CD8-positive, alpha-beta memory T cell (primary cell): ENCODE data around the gene MARCKSL1. TPM values are rescaled to one million over a fixed set of nuclear protein-coding genes. Genes with fewer than 3 reads are reported as not detected.
"Not testable (repeated sequence)": the region's sequence is repeated elsewhere in the genome, so short reads cannot be mapped to it uniquely, and the experiment has no call there.

Experiments used
- CTCF ChIA-PET: fragments of 350-600 bp; sonication (Branson Sonifier 250); formaldehyde crosslinking; loops from one replicate; lab custom pipeline; 2021; ENCODE audit warnings: antibody characterized with exemption; lab: Charles Lee
- POLR2A ChIA-PET: fragments of 350-600 bp; sonication (Branson Sonifier 250); formaldehyde crosslinking; loops from one replicate; lab custom pipeline; 2021; ENCODE audit warnings: antibody characterized with exemption; lab: Charles Lee
- DNase-seq, 5 donors: peaks; one replicate each; pipeline versions ENCODE4 v3.0.0 to v3.0.0-alpha.2; 2020 to 2022; ENCODE audit warnings: mixed read lengths in 1 of 5
- H3K27ac ChIP-seq: one replicate; pipeline ENCODE4 v1.7.0; 2013; ENCODE audit warnings: low read depth, mild to moderate bottlenecking, low read length, moderate library complexity
- H3K27me3 ChIP-seq: 2 replicates; pipeline ENCODE4 v1.7.0; 2013; ENCODE audit warnings: low read length, mild to moderate bottlenecking; ENCODE audit not compliant: insufficient read depth, poor library complexity, severe bottlenecking
- H3K36me3 ChIP-seq: 2 replicates; pipeline ENCODE4 v1.7.0; 2013; ENCODE audit warnings: mild to moderate bottlenecking, low read length, moderate library complexity; ENCODE audit not compliant: insufficient read depth
- H3K4me1 ChIP-seq: 2 replicates; pipeline ENCODE4 v1.7.0; 2013; ENCODE audit warnings: mild to moderate bottlenecking, low read length, moderate library complexity; ENCODE audit not compliant: insufficient read depth
- H3K4me3 ChIP-seq: 2 replicates; pipeline ENCODE4 v1.7.0; 2013; ENCODE audit warnings: mild to moderate bottlenecking, low read length
- H3K9me3 ChIP-seq: 2 replicates; pipeline ENCODE4 v1.7.0; 2013; ENCODE audit warnings: mild to moderate bottlenecking, low read length
- H3K27ac Mint-ChIP-seq, 8 donors: one replicate each; pipeline ENCODE4 v1.8.0; 2020 to 2021; ENCODE audit warnings: mixed read lengths in 8 of 8, mild to moderate bottlenecking in 6 of 8, inconsistent platforms in 3 of 8, moderate library complexity in 3 of 8
- H3K27me3 Mint-ChIP-seq, 2 donors: one replicate each; pipeline ENCODE4 v1.8.0; 2020 to 2021; ENCODE audit warnings: mixed read lengths in 2 of 2, mild to moderate bottlenecking in 1 of 2, moderate library complexity in 1 of 2
- H3K36me3 Mint-ChIP-seq, 3 donors: one replicate each; pipeline ENCODE4 v1.8.0; 2020 to 2021; ENCODE audit warnings: mixed read lengths in 3 of 3, inconsistent platforms in 1 of 3, mild to moderate bottlenecking in 1 of 3
- H3K4me1 Mint-ChIP-seq, 3 donors: one replicate each; pipeline ENCODE4 v1.8.0; 2020 to 2021; ENCODE audit warnings: mixed read lengths in 3 of 3, inconsistent platforms in 1 of 3, mild to moderate bottlenecking in 1 of 3
- H3K4me3 Mint-ChIP-seq, 7 donors: one replicate each; pipeline ENCODE4 v1.8.0; 2020 to 2021; ENCODE audit warnings: mixed read lengths in 7 of 7, mild to moderate bottlenecking in 6 of 7, moderate library complexity in 4 of 7, inconsistent platforms in 2 of 7
- H3K9me3 Mint-ChIP-seq, 5 donors: one replicate each; pipeline ENCODE4 v1.8.0; 2020 to 2022; ENCODE audit warnings: mixed read lengths in 5 of 5, mild to moderate bottlenecking in 3 of 5, moderate library complexity in 2 of 5, inconsistent platforms in 1 of 5
- polyA plus RNA-seq: library from polyadenylated mRNA; unstranded; fragments of 300-500 nt; fragmentation: Illumina TruSeq; gene quantifications from one replicate; pipeline ENCODE4 v1.2.3, GENCODE V29; 2021
- total RNA-seq, 2 experiments: library from RNA; stranded (reverse); gene quantifications; one replicate each; pipeline ENCODE4 v1.2.3, GENCODE V29; 2021

Gene MARCKSL1
- total and polyA plus RNA-seq, 3 experiments from 2014 or later, result 11.6 to 45.8 (median 12.1) TPM

DNA sequence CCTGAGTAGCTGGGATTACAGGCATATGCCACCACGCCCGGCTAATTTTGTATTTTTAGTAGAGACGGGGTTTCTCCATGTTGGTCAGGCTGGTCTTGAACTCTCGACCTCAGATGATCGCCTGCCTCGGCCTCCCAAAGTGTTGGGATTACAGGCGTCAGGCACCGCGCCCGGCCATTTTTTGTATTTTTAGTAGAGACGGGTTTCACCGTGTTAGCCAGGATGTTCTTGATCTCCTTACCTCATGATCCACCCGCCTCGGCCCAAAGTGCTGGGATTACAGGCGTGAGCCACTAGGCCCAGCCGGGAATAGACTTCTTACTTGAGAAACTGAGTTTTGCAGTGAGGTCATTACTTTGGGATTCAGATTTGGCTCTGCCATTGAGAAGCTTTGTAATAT lies 37.8 kb downstream of the MARCKSL1 start:
- Mint-ChIP-seq H3K4me3 (peak overlapping the region in 1 of 7 donors; percentile 73), H3K27ac (peak overlapping the region in 3 of 8 donors; percentile 33 to 50 (median 46)), H3K36me3 (peaks cover 0 to 50% (median 10%) of the 10 kb centered on the region in 3 donors), H3K4me1 (peaks cover 52 to 71% (median 71%) of the 10 kb centered on the region in 3 donors)
- H3K9me3 ChIP-seq, H3K27me3 ChIP-seq, H3K9me3 Mint-ChIP-seq, DNase-seq, POLR2A ChIA-PET, H3K36me3 ChIP-seq, H3K27me3 Mint-ChIP-seq, H3K4me3 ChIP-seq, H3K27ac ChIP-seq: not testable (repeated sequence)
- peaks cover 57% of the 10 kb centered on the region for H3K4me1 ChIP-seq
- CTCF ChIA-PET, result interaction anchor here (0.6 kb wide), 1 partner anchor 33 kb away, joined by 3 read pairs; no protein-coding TSS in a partner anchor

DNA sequence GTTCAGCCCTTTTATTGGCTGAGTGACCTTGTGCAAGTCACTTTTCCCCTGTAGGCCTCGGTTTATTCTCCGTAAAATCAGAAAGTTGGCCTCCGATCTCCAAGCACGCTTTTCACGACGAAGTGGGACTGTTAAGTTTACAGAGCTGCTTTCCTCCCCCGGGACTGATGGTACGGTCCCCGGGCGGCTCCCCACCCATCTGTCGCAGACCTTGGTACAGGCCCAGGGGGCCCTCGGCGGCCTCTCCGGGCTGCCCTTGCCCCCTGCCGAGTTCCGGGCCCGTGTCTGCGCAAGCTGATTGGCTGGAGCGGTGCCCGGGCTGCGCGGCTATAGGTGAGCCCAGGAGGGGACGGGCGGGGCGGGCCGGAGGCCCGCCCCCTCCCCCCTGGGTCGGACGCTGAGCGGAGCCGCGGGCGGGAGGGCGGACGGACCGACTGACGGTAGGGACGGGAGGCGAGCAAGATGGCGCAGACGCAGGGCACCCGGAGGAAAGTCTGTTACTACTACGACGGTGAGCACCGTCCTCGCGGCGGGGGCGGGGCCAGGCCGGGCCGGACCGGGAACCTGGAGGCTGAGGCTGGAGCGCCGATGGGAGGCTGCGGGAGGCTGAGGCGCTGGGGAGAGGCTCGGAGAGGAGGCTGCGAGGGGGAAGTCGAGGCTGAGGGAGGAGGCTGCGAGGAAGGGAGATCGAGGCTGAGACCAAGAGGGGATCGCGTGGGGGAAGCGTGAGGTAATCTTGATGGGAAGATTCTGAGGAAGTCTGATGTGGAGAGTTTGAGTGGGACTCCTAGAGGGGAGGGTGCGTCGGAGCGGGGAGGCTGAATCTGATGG lies 44.1 kb downstream of the MARCKSL1 start, which contains the start of gene HDAC1:
HDAC1 (plus strand) TSS at position 376 of the 831 bp plus-strand sequence; CDS start at position 463, 87 bp downstream.
- peak; percentile 95 to 98 (median 97) for DNase-seq
- POLR2A ChIA-PET, result interaction anchor here (0.6 to 3.0 kb wide), 22 partner anchors 18 to 219 kb away, joined by 3 to 20 read pairs (median 4); partner anchors contain the start of genes BSDC1, EIF3I, KPNA6 and LCK
- Mint-ChIP-seq H3K36me3 (peaks cover 0 to 34% (median 4%) of the 10 kb centered on the region in 3 donors), H3K4me3 (peak within 1 kb of the TSS; percentile 96 to 100 (median 99)), H3K27me3 (no peaks in the 10 kb centered on the region), H3K9me3 (no peaks in the 10 kb centered on the region), H3K4me1 (peaks cover 41 to 59% (median 55%) of the 10 kb centered on the region in 3 donors), H3K27ac (peak within 1 kb of the TSS; percentile 95 to 99 (median 98))
- H3K27ac ChIP-seq, result peak within 1 kb of the TSS; percentile 93
- CTCF ChIA-PET, result interaction anchor here (0.9 to 4.5 kb wide), 11 partner anchors 11 to 86 kb away, joined by 3 to 53 read pairs (median 5); partner anchors contain the start of genes FAM167B, IQCC, LCK and MARCKSL1
- H3K9me3 ChIP-seq, result no peaks in the 10 kb centered on the region
- H3K36me3 ChIP-seq, result no peaks in the 10 kb centered on the region
- H3K4me3 ChIP-seq, result peak within 1 kb of the TSS; percentile 76
- no peaks in the 10 kb centered on the region for H3K27me3 ChIP-seq
- peaks cover 59% of the 10 kb centered on the region for H3K4me1 ChIP-seq

DNA sequence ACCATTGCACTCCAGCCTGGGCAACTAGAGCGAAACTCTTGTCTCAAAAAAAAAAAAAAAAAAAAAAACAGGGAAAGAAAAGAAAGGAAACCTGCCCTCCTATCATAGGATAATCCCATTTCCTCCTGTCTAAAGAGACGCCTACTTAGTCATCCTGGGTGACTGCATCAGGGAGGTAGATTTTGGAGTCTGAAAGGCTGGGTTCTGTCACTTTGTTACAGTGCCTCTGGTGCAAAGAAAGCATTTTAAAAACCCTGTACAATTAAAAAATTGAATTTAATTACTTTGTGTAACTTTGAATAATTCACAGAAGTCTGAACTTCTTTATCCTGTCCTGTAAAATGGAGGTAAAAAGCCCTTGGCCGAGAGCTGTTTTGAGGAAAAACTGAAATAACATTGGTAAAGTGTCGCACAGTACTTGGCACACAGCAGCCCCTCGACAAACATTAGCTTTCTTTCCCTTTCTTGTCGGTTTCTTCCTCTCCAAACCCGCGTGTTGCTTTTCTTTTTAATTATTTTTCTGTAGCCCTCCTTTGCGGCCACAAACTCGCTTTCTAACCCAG lies 44.8 kb downstream of the MARCKSL1 start:
- H3K27me3 Mint-ChIP-seq, result no peaks in the 10 kb centered on the region
- POLR2A ChIA-PET, result interaction anchor here (0.6 to 3.0 kb wide), 22 partner anchors 18 to 219 kb away, joined by 3 to 20 read pairs (median 4); partner anchors contain the start of genes BSDC1, EIF3I, KPNA6 and LCK
- H3K4me3 Mint-ChIP-seq, result peak overlapping the region; percentile 96 to 100 (median 99)
- no peaks in the 10 kb centered on the region for H3K9me3 Mint-ChIP-seq
- Histone ChIP-seq H3K36me3 (peaks cover 6% of the 10 kb centered on the region), H3K27me3 (no peaks in the 10 kb centered on the region), H3K27ac (peak overlapping the region; percentile 93), H3K4me1 (peaks cover 54% of the 10 kb centered on the region), H3K9me3 (no peaks in the 10 kb centered on the region), H3K4me3 (peak overlapping the region; percentile 76)
- DNase-seq, result no peak
- H3K27ac Mint-ChIP-seq, result peak overlapping the region; percentile 92 to 99 (median 98)
- CTCF ChIA-PET, result interaction anchor here (0.9 to 4.5 kb wide), 16 partner anchors 10 to 98 kb away, joined by 3 to 53 read pairs (median 4); partner anchors contain the start of genes FAM167B, LCK and MARCKSL1
- H3K4me1 Mint-ChIP-seq, result peaks cover 34 to 52% (median 48%) of the 10 kb centered on the region in 3 donors
- peaks cover 0 to 36% (median 6%) of the 10 kb centered on the region in 3 donors for H3K36me3 Mint-ChIP-seq

DNA sequence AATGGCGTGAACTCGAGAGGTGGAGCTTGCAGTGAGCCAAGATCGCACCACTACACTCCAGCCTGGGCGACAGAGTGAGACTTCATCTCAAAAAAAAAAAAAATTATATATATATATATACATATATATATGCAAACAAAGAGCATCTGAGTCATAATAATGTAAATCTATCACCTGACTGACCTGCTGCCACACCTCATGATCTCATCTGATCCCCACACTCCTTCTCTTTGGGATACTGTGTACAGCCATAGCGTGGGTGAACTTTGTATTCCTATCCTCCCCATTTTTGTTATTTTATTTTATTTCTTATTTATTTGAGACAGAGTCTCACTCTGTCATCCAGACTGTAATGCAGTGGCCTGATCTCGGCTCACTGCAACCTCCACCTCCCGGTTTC lies 46.8 kb downstream of the MARCKSL1 start:
- peaks cover 20 to 36% (median 29%) of the 10 kb centered on the region in 3 donors for H3K4me1 Mint-ChIP-seq
- H3K27me3 ChIP-seq, result no peaks in the 10 kb centered on the region
- peaks cover 22% of the 10 kb centered on the region for H3K36me3 ChIP-seq
- H3K4me3 ChIP-seq, result no peak overlapping the region
- H3K27ac ChIP-seq, result no peak overlapping the region
- no peaks in the 10 kb centered on the region for H3K9me3 ChIP-seq
- peaks cover 34% of the 10 kb centered on the region for H3K4me1 ChIP-seq
- ChIA-PET POLR2A (interaction anchor here (0.7 to 1.6 kb wide), 3 partner anchors 34 to 76 kb away, joined by 3 to 4 read pairs (median 4); no protein-coding TSS in a partner anchor), CTCF (interaction anchor here (2.2 to 4.5 kb wide), 2 partner anchors 35 to 39 kb away, joined by 5 to 53 read pairs; partner anchors contain the start of genes FAM167B and LCK)
- no peak for DNase-seq
- no peaks in the 10 kb centered on the region for H3K27me3 Mint-ChIP-seq
- H3K36me3 Mint-ChIP-seq, result peaks cover 0 to 40% (median 13%) of the 10 kb centered on the region in 3 donors
- peak overlapping the region in 1 of 8 donors; percentile 50 for H3K27ac Mint-ChIP-seq
- H3K9me3 Mint-ChIP-seq, result no peaks in the 10 kb centered on the region
- no peak overlapping the region for H3K4me3 Mint-ChIP-seq

DNA sequence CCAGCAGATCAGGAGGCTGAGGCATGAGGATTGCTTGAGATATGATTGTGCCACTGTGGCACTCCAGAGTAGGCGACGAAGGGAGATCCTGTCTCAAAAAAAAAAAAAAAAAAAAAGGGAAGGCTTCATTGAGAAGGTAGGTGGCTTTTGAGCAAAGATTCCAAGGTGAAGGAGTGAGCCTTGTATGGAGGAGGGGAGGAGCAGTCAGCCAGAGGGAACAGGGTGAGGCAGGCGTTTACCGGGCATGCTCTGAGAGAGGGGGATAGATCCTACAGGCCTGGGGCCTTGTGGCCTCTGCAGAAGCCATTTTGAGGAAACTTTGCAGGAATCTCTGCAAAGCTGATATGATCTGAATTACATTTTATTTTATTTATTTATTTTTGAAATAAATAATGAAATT lies 49.3 kb downstream of the MARCKSL1 start:
- peak overlapping the region in 3 of 8 donors; percentile 75 to 90 (median 85) for H3K27ac Mint-ChIP-seq
- no peaks in the 10 kb centered on the region for H3K9me3 ChIP-seq
- H3K27me3 Mint-ChIP-seq, result no peaks in the 10 kb centered on the region
- DNase-seq, result no peak
- no peak overlapping the region for H3K4me3 ChIP-seq
- ChIA-PET CTCF (interaction anchor here (0.9 kb wide), 1 partner anchor 38 kb away, joined by 6 read pairs; no protein-coding TSS in a partner anchor), POLR2A (no interaction called here)
- H3K27ac ChIP-seq, result no peak overlapping the region
- peaks cover 0 to 50% (median 12%) of the 10 kb centered on the region in 3 donors for H3K36me3 Mint-ChIP-seq
- H3K36me3 ChIP-seq, result peaks cover 27% of the 10 kb centered on the region
- H3K27me3 ChIP-seq, result no peaks in the 10 kb centered on the region
- no peaks in the 10 kb centered on the region for H3K9me3 Mint-ChIP-seq
- peaks cover 18% of the 10 kb centered on the region for H3K4me1 ChIP-seq
- peaks cover 12 to 15% (median 13%) of the 10 kb centered on the region in 3 donors for H3K4me1 Mint-ChIP-seq
- H3K4me3 Mint-ChIP-seq, result peak overlapping the region in 1 of 7 donors; percentile 59

DNA sequence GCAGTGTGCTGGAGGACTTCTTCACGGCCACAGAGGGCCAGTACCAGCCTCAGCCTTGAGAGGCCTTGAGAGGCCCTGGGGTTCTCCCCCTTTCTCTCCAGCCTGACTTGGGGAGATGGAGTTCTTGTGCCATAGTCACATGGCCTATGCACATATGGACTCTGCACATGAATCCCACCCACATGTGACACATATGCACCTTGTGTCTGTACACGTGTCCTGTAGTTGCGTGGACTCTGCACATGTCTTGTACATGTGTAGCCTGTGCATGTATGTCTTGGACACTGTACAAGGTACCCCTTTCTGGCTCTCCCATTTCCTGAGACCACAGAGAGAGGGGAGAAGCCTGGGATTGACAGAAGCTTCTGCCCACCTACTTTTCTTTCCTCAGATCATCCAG lies 50.4 kb downstream of the MARCKSL1 start:
- Histone ChIP-seq H3K4me3 (no peak overlapping the region), H3K27me3 (no peaks in the 10 kb centered on the region), H3K27ac (no peak overlapping the region), H3K9me3 (no peaks in the 10 kb centered on the region), H3K4me1 (peaks cover 9% of the 10 kb centered on the region), H3K36me3 (peaks cover 37% of the 10 kb centered on the region)
- Mint-ChIP-seq H3K4me1 (peaks cover 5 to 6% (median 5%) of the 10 kb centered on the region in 3 donors), H3K9me3 (no peaks in the 10 kb centered on the region), H3K27ac (peak overlapping the region in 2 of 8 donors; percentile 43 to 73), H3K4me3 (no peak overlapping the region), H3K36me3 (peaks cover 0 to 60% (median 12%) of the 10 kb centered on the region in 3 donors), H3K27me3 (no peaks in the 10 kb centered on the region)
- DNase-seq, result no peak
- POLR2A ChIA-PET, result interaction anchor here (1.0 kb wide), 1 partner anchor 45 kb away, joined by 3 read pairs; no protein-coding TSS in a partner anchor
- CTCF ChIA-PET, result interaction anchor here (0.9 kb wide), 1 partner anchor 37 kb away, joined by 6 read pairs; no protein-coding TSS in a partner anchor

DNA sequence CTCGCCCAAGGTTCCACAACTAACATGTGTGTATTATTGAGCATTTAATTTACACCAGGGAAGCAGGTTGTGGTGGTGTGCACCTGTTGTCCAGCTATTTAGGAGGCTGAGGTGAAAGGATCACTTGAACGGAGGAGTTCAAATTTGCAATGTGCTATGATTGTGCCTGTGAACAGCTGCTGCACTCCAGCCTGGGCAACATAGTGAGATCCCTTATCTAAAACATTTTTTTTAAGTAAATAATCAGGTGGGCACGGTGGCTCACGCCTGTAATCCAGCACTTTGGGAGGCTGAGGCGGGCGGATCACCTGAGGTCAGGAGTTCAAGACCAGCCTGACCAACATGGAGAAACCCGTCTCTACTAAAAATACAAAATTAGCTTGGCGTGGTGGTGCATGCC lies 51.3 kb downstream of the MARCKSL1 start:
- CTCF ChIA-PET, result not testable (repeated sequence)

More for the DNA sequence above, 51.3 kb downstream of the MARCKSL1 start:
- H3K27me3 ChIP-seq, H3K4me1 Mint-ChIP-seq, H3K9me3 Mint-ChIP-seq, H3K4me3 ChIP-seq, H3K4me1 ChIP-seq, H3K4me3 Mint-ChIP-seq, H3K27me3 Mint-ChIP-seq, H3K9me3 ChIP-seq, DNase-seq, H3K27ac ChIP-seq: not testable (repeated sequence)
- peaks cover 43% of the 10 kb centered on the region for H3K36me3 ChIP-seq
- POLR2A ChIA-PET, result interaction anchor here (0.6 to 1.0 kb wide), 2 partner anchors 10 to 45 kb away, joined by 3 to 5 read pairs; no protein-coding TSS in a partner anchor
- H3K36me3 Mint-ChIP-seq, result peaks cover 0 to 67% (median 13%) of the 10 kb centered on the region in 3 donors
- H3K27ac Mint-ChIP-seq, result peak overlapping the region in 1 of 8 donors; percentile 44
